IPS DF 6.9 (cell line): ENCODE measurements around the gene INPP4B.

Experiments used
- DNase-seq: peaks from one replicate; pipeline ENCODE4 v3.0.0-alpha.2; 2013; ENCODE audit warnings: low read depth, low spot score
- H3K27ac ChIP-seq: one replicate; pipeline ENCODE4 v1.5.1; 2013; ENCODE audit warnings: low read length, control low read depth
- H3K27me3 ChIP-seq: 2 replicates; pipeline ENCODE4 v1.6.1; 2013; ENCODE audit warnings: mild to moderate bottlenecking, low read length; ENCODE audit not compliant: control insufficient read depth, insufficient read depth
- H3K36me3 ChIP-seq: 2 replicates; pipeline ENCODE4 v1.6.1; 2013; ENCODE audit warnings: low read length; ENCODE audit not compliant: control insufficient read depth, insufficient read depth
- H3K4me1 ChIP-seq: 2 replicates; pipeline ENCODE4 v1.6.1; 2013; ENCODE audit warnings: low read length; ENCODE audit not compliant: control insufficient read depth, insufficient read depth
- H3K4me3 ChIP-seq: 2 replicates; pipeline ENCODE4 v1.5.1; 2013; ENCODE audit warnings: mild to moderate bottlenecking, low read length
- H3K9me3 ChIP-seq: 2 replicates; pipeline ENCODE4 v1.6.1; 2013; ENCODE audit warnings: low read length, inconsistent platforms; ENCODE audit not compliant: control insufficient read depth, insufficient read depth
- whole genome bisulfite sequencing: extraction: QIAGEN DNeasy Blood & Tissue Kit; methylation state at CpG from one replicate; pipeline ENCODE4 v1.1.7; 2013; ENCODE audit warnings: mixed read lengths, missing lambda C conversion rate; ENCODE audit not compliant: insufficient read length, insufficient coverage; 5-methylcytosine and 5-hydroxymethylcytosine counted together

INPP4B gene

GRCh38 chr4:142354794-142355420 is 491.2 kb downstream of the INPP4B start:
- Histone ChIP-seq H3K4me1 (peaks cover 1% of the 10 kb centered on the region; the same call in 1 of the 2 replicates), H3K4me3 (no peak overlapping the region), H3K36me3 (no peaks in the 10 kb centered on the region), H3K27ac (no peak overlapping the region), H3K27me3 (no peaks in the 10 kb centered on the region), H3K9me3 (no peaks in the 10 kb centered on the region)
- no CpG with 5 or more reads among the region's 8 CpGs for WGBS
- no peak for DNase-seq

GRCh38 chr4:142354041-142354440 is 492.1 kb downstream of the INPP4B start:
- DNase-seq = no peak
- Histone ChIP-seq H3K27me3 (no peaks in the 10 kb centered on the region), H3K9me3 (no peaks in the 10 kb centered on the region), H3K27ac (no peak overlapping the region), H3K4me1 (peaks cover 1% of the 10 kb centered on the region; the same call in 1 of the 2 replicates), H3K4me3 (no peak overlapping the region), H3K36me3 (no peaks in the 10 kb centered on the region)
- no CpG with 5 or more reads among the region's 3 CpGs for WGBS

- DNase-seq = peak; percentile 20
- H3K36me3 ChIP-seq = no peaks in the 10 kb centered on the region
- H3K4me1 ChIP-seq = peaks cover 1% of the 10 kb centered on the region; the same call in 1 of the 2 replicates
- no peak overlapping the region for H3K27ac ChIP-seq
- H3K9me3 ChIP-seq = no peaks in the 10 kb centered on the region
- no peak overlapping the region for H3K4me3 ChIP-seq
- no CpG with 5 or more reads among the region's 5 CpGs for WGBS
- no peaks in the 10 kb centered on the region for H3K27me3 ChIP-seq
These were observed 492.9 kb downstream of the INPP4B start for GRCh38 chr4:142353149-142353738.

GRCh38 chr4:142352712-142353111 is 493.4 kb downstream of the INPP4B start:
- H3K4me1 ChIP-seq = peaks cover 1% of the 10 kb centered on the region; the same call in 1 of the 2 replicates
- WGBS = no CpG with 5 or more reads among the region's 4 CpGs
- H3K27me3 ChIP-seq = no peaks in the 10 kb centered on the region
- H3K27ac ChIP-seq = no peak overlapping the region
- DNase-seq = no peak
- H3K36me3 ChIP-seq = no peaks in the 10 kb centered on the region
- H3K9me3 ChIP-seq = no peaks in the 10 kb centered on the region
- H3K4me3 ChIP-seq = no peak overlapping the region

- H3K4me3 ChIP-seq = no peak overlapping the region
These were observed 494.1 kb downstream of the INPP4B start for GRCh38 chr4:142351958-142352357.

GRCh38 chr4:142350871-142351270 is 495.2 kb downstream of the INPP4B start:
- Histone ChIP-seq H3K4me3 (no peak overlapping the region), H3K36me3 (no peaks in the 10 kb centered on the region), H3K4me1 (peaks cover 1% of the 10 kb centered on the region; the same call in 1 of the 2 replicates), H3K27me3 (no peaks in the 10 kb centered on the region), H3K27ac (no peak overlapping the region), H3K9me3 (no peaks in the 10 kb centered on the region)
- no peak for DNase-seq

More at GRCh38 chr4:142351958-142352357, 494.1 kb downstream of the INPP4B start:
- Histone ChIP-seq H3K27ac (no peak overlapping the region), H3K4me1 (peaks cover 1% of the 10 kb centered on the region; the same call in 1 of the 2 replicates), H3K36me3 (no peaks in the 10 kb centered on the region), H3K27me3 (no peaks in the 10 kb centered on the region), H3K9me3 (no peaks in the 10 kb centered on the region)
- DNase-seq = no peak
- WGBS = no CpG with 5 or more reads among the region's 4 CpGs

- WGBS = no CpG with 5 or more reads among the region's 1 CpG
These were observed 497.5 kb downstream of the INPP4B start for GRCh38 chr4:142348613-142349021.

GRCh38 chr4:142347241-142347640 is 498.9 kb downstream of the INPP4B start:
- H3K27ac ChIP-seq = no peak overlapping the region
- no peaks in the 10 kb centered on the region for H3K27me3 ChIP-seq
- no peak for DNase-seq
- no peaks in the 10 kb centered on the region for H3K4me1 ChIP-seq
- H3K36me3 ChIP-seq = no peaks in the 10 kb centered on the region
- H3K4me3 ChIP-seq = no peak overlapping the region
- no peaks in the 10 kb centered on the region for H3K9me3 ChIP-seq

More at GRCh38 chr4:142348613-142349021, 497.5 kb downstream of the INPP4B start:
- H3K4me1 ChIP-seq = no peaks in the 10 kb centered on the region; the same call in 1 of the 2 replicates
- no peaks in the 10 kb centered on the region for H3K9me3 ChIP-seq
- no peaks in the 10 kb centered on the region for H3K27me3 ChIP-seq
- H3K36me3 ChIP-seq = no peaks in the 10 kb centered on the region
- H3K4me3 ChIP-seq = no peak overlapping the region
- H3K27ac ChIP-seq = no peak overlapping the region
- DNase-seq = no peak

GRCh38 chr4:142345924-142346323 is 500.2 kb downstream of the INPP4B start:
- Histone ChIP-seq H3K4me1 (no peaks in the 10 kb centered on the region), H3K36me3 (no peaks in the 10 kb centered on the region), H3K27ac (no peak overlapping the region), H3K27me3 (no peaks in the 10 kb centered on the region), H3K9me3 (no peaks in the 10 kb centered on the region), H3K4me3 (no peak overlapping the region)
- DNase-seq = no peak
- no CpG with 5 or more reads among the region's 2 CpGs for WGBS

GRCh38 chr4:142341268-142341667 is 504.8 kb downstream of the INPP4B start:
- Histone ChIP-seq H3K4me1 (no peaks in the 10 kb centered on the region), H3K27ac (no peak overlapping the region), H3K4me3 (no peak overlapping the region), H3K36me3 (no peaks in the 10 kb centered on the region), H3K9me3 (no peaks in the 10 kb centered on the region), H3K27me3 (no peaks in the 10 kb centered on the region)
- DNase-seq = no peak
- WGBS = no CpG with 5 or more reads among the region's 4 CpGs

- no CpG with 5 or more reads among the region's 1 CpG for WGBS
- DNase-seq = no peak
- H3K27me3 ChIP-seq = no peaks in the 10 kb centered on the region
- H3K4me1 ChIP-seq = no peaks in the 10 kb centered on the region
- H3K27ac ChIP-seq = no peak overlapping the region
- no peak overlapping the region for H3K4me3 ChIP-seq
- H3K9me3 ChIP-seq = no peaks in the 10 kb centered on the region
- H3K36me3 ChIP-seq = no peaks in the 10 kb centered on the region
These were observed 507.0 kb downstream of the INPP4B start for GRCh38 chr4:142339053-142339452.
